IPS-18c (cell line): ENCODE data around the gene GDPD5.

Experiments used
- H3K4me3 ChIP-seq: 2 replicates; pipeline ENCODE4 v1.7.0; 2013; ENCODE audit warnings: low read depth, mild to moderate bottlenecking, low read length, moderate library complexity; ENCODE audit not compliant: insufficient read depth
- H3K9me3 ChIP-seq: one replicate; pipeline ENCODE4 v1.6.1; 2013; ENCODE audit warnings: mild to moderate bottlenecking, low read length, moderate library complexity; ENCODE audit not compliant: control insufficient read depth, insufficient read depth

Gene GDPD5

GRCh38 chr11:75542088-75542438 lies 16.3 kb upstream of the GDPD5 start:
- no peaks in the 10 kb centered on the region for H3K9me3 ChIP-seq
- no peak overlapping the region for H3K4me3 ChIP-seq

- no peak overlapping the region for H3K4me3 ChIP-seq
- no peaks in the 10 kb centered on the region for H3K9me3 ChIP-seq
Measured at GRCh38 chr11:75541193-75542087, 15.7 kb upstream of the GDPD5 start.

- peaks cover 3% of the 10 kb centered on the region for H3K9me3 ChIP-seq
- no peak overlapping the region for H3K4me3 ChIP-seq
Measured at GRCh38 chr11:75539459-75540334, 14.0 kb upstream of the GDPD5 start.

- peaks cover 3% of the 10 kb centered on the region for H3K9me3 ChIP-seq
- H3K4me3 ChIP-seq = no peak overlapping the region
Measured at GRCh38 chr11:75538150-75538942, 12.6 kb upstream of the GDPD5 start.

GRCh38 chr11:75537740-75538139 lies 12.0 kb upstream of the GDPD5 start:
- H3K4me3 ChIP-seq = no peak overlapping the region
- peaks cover 3% of the 10 kb centered on the region for H3K9me3 ChIP-seq

- H3K4me3 ChIP-seq = no peak overlapping the region
- H3K9me3 ChIP-seq = peaks cover 3% of the 10 kb centered on the region
Measured at GRCh38 chr11:75536786-75537641, 11.3 kb upstream of the GDPD5 start.

- no peak overlapping the region for H3K4me3 ChIP-seq
- H3K9me3 ChIP-seq = peaks cover 3% of the 10 kb centered on the region
Measured at GRCh38 chr11:75535071-75535470, 9.3 kb upstream of the GDPD5 start.

- Histone ChIP-seq H3K4me3 (no peak overlapping the region), H3K9me3 (peaks cover 3% of the 10 kb centered on the region)
Measured at GRCh38 chr11:75534259-75535069, 8.7 kb upstream of the GDPD5 start.

- no peak overlapping the region for H3K4me3 ChIP-seq
Measured at GRCh38 chr11:75533896-75534258, 8.1 kb upstream of the GDPD5 start.

GRCh38 chr11:75532200-75533048 lies 6.7 kb upstream of the GDPD5 start:
- Histone ChIP-seq H3K4me3 (no peak overlapping the region), H3K9me3 (peaks cover 3% of the 10 kb centered on the region)

More at GRCh38 chr11:75533896-75534258, 8.1 kb upstream of the GDPD5 start:
- H3K9me3 ChIP-seq = peaks cover 3% of the 10 kb centered on the region

GRCh38 chr11:75531325-75531724 lies 5.6 kb upstream of the GDPD5 start:
- Histone ChIP-seq H3K4me3 (no peak overlapping the region), H3K9me3 (peaks cover 2% of the 10 kb centered on the region)

- no peak overlapping the region for H3K4me3 ChIP-seq
- no peaks in the 10 kb centered on the region for H3K9me3 ChIP-seq
Measured at GRCh38 chr11:75530577-75530976, 4.8 kb upstream of the GDPD5 start.

- no peaks in the 10 kb centered on the region for H3K9me3 ChIP-seq
- H3K4me3 ChIP-seq = no peak overlapping the region
Measured at GRCh38 chr11:75527938-75528735, 2.4 kb upstream of the GDPD5 start.

GRCh38 chr11:75527130-75527529 lies 1.4 kb upstream of the GDPD5 start:
- H3K4me3 ChIP-seq = no peak overlapping the region
- H3K9me3 ChIP-seq = no peaks in the 10 kb centered on the region
